T-helper 1 cell treated with Interleukin-12 subunit alpha and Interleukin-12 subunit beta and Interleukin-4 antibody, amounts not matched to agents 30 μg/mL and 1 μg/mL, for 36 hours (primary cell): ENCODE data around the gene CLEC18A.
"Not testable (repeated sequence)": the region's sequence is repeated elsewhere in the genome, so short reads cannot be mapped to it uniquely, and the experiment has no call there.

Experiments
- H3K27ac Mint-ChIP-seq: one replicate; pipeline ENCODE4 v1.8.0; 2021; ENCODE audit warnings: mild to moderate bottlenecking, mixed read lengths
- H3K27me3 Mint-ChIP-seq: one replicate; pipeline ENCODE4 v1.8.0; 2021; ENCODE audit warnings: low read depth, mixed read lengths
- H3K36me3 Mint-ChIP-seq: one replicate; pipeline ENCODE4 v1.8.0; 2021; ENCODE audit warnings: low read depth, mixed read lengths
- H3K4me1 Mint-ChIP-seq: one replicate; pipeline ENCODE4 v1.8.0; 2021; ENCODE audit warnings: low read depth, mixed read lengths
- H3K4me3 Mint-ChIP-seq: one replicate; pipeline ENCODE4 v1.8.0; 2021; ENCODE audit warnings: mild to moderate bottlenecking, moderate library complexity, mixed read lengths
- H3K9me3 Mint-ChIP-seq: one replicate; pipeline ENCODE4 v1.8.0; 2021; ENCODE audit warnings: mixed read lengths

Gene CLEC18A

GRCh38 chr16:70010615-70011014 lies 59.5 kb downstream of the CLEC18A start:
- H3K27me3 Mint-ChIP-seq, H3K36me3 Mint-ChIP-seq, H3K9me3 Mint-ChIP-seq, H3K4me1 Mint-ChIP-seq, H3K27ac Mint-ChIP-seq, H3K4me3 Mint-ChIP-seq: not testable (repeated sequence)

- H3K27ac Mint-ChIP-seq, H3K9me3 Mint-ChIP-seq, H3K27me3 Mint-ChIP-seq, H3K4me1 Mint-ChIP-seq, H3K4me3 Mint-ChIP-seq, H3K36me3 Mint-ChIP-seq: not testable (repeated sequence)
Measured at GRCh38 chr16:70011120-70011519, 60.0 kb downstream of the CLEC18A start.

- not testable (repeated sequence) for H3K27ac Mint-ChIP-seq, H3K4me1 Mint-ChIP-seq, H3K9me3 Mint-ChIP-seq, H3K27me3 Mint-ChIP-seq, H3K4me3 Mint-ChIP-seq
- peaks cover 12% of the 10 kb centered on the region for H3K36me3 Mint-ChIP-seq
Measured at GRCh38 chr16:70012354-70012753, 61.2 kb downstream of the CLEC18A start.

- H3K9me3 Mint-ChIP-seq, H3K27ac Mint-ChIP-seq, H3K4me3 Mint-ChIP-seq, H3K27me3 Mint-ChIP-seq, H3K4me1 Mint-ChIP-seq: not testable (repeated sequence)
- H3K36me3 Mint-ChIP-seq, result peaks cover 12% of the 10 kb centered on the region
Measured at GRCh38 chr16:70012951-70013350, 61.8 kb downstream of the CLEC18A start.
